Natural killer cell (primary cell): ENCODE results near the gene TBC1D10B. TPM values are rescaled to one million over a fixed set of nuclear protein-coding genes. Genes with fewer than 3 reads are reported as not detected.
A peak's percentile ranks its signal among the peaks of the same experiment; 100 is the strongest.

ENCODE experiments used
- ATAC-seq, 3 donors: fragments of 150-1000 bp in 2 of 3; fragments of 200-7000 bp in 1 of 3; cut with Tn5 transposase; 1 replicate in 1 of 3; 2 replicates in 2 of 3; pipeline ENCODE4 v1.10.0; 2021; ENCODE audit warnings: mild to moderate bottlenecking in 2 of 3, moderate library complexity in 2 of 3
- DNase-seq, 2 donors: peaks; one replicate each; pipeline versions ENCODE4 v3.0.0 to v3.0.0-alpha.2; 2013 to 2021; ENCODE audit warnings: mixed read lengths in 1 of 2
- H3K27ac ChIP-seq: one replicate; pipeline ENCODE4 v1.5.1; 2013; ENCODE audit warnings: mild to moderate bottlenecking, low read length
- H3K27me3 ChIP-seq: one replicate; pipeline ENCODE4 v1.6.1; 2013; ENCODE audit warnings: low read length; ENCODE audit not compliant: control insufficient read depth, insufficient read depth
- H3K36me3 ChIP-seq: one replicate; pipeline ENCODE4 v1.6.1; 2013; ENCODE audit warnings: low read length; ENCODE audit not compliant: control insufficient read depth, insufficient read depth
- H3K4me1 ChIP-seq: one replicate; pipeline ENCODE4 v1.6.1; 2013; ENCODE audit warnings: low read length; ENCODE audit not compliant: control insufficient read depth, insufficient read depth
- H3K4me3 ChIP-seq: one replicate; pipeline ENCODE4 v1.5.1; 2013; ENCODE audit warnings: low read length
- H3K9me3 ChIP-seq: one replicate; pipeline ENCODE4 v1.6.1; 2013; ENCODE audit warnings: low read length; ENCODE audit not compliant: control insufficient read depth, insufficient read depth
- H3K27ac Mint-ChIP-seq, 2 donors: one replicate each; pipeline ENCODE4 v1.8.0; 2022; ENCODE audit warnings: mild to moderate bottlenecking in 2 of 2, mixed read lengths in 2 of 2, moderate library complexity in 1 of 2
- H3K27me3 Mint-ChIP-seq, 2 donors: one replicate each; pipeline ENCODE4 v1.8.0; 2022; ENCODE audit warnings: low read depth in 2 of 2, mixed read lengths in 2 of 2
- H3K36me3 Mint-ChIP-seq: one replicate; pipeline ENCODE4 v1.8.0; 2022; ENCODE audit warnings: mixed read lengths
- H3K4me1 Mint-ChIP-seq, 2 donors: one replicate each; pipeline ENCODE4 v1.8.0; 2022; ENCODE audit warnings: mixed read lengths in 2 of 2
- H3K4me3 Mint-ChIP-seq: one replicate; pipeline ENCODE4 v1.8.0; 2022; ENCODE audit warnings: mild to moderate bottlenecking, moderate library complexity, mixed read lengths
- H3K9me3 Mint-ChIP-seq, 2 donors: one replicate each; pipeline ENCODE4 v1.8.0; 2022; ENCODE audit warnings: mixed read lengths in 2 of 2
- WGBS: methylation state at CpG from one replicate; pipeline ENCODE4 v1.1.7; 2013; ENCODE audit warnings: missing lambda C conversion rate; ENCODE audit not compliant: insufficient coverage; 5-methylcytosine and 5-hydroxymethylcytosine counted together
- intact Hi-C: fragments of 100-400 bp; cut with micrococcal nuclease; formaldehyde crosslinking; loops from one replicate; pipeline ENCODE4 v1.14.2; 2022
- total RNA-seq, 4 donors: library from RNA; stranded (reverse); fragments of 120-200 nt in 1 of 4; gene quantifications; one replicate each; pipeline versions ENCODE4 v1.2.3 to v1.2.4, GENCODE V29; 2013 to 2022
- TF ChIP-seq, protein P1 (sequence below): fragments of 200-600 bp; IDR thresholded peaks from one replicate; pipeline ENCODE4 v1.8.0; 2022; ENCODE audit warnings: antibody characterized with exemption

Gene TBC1D10B
- total RNA-seq, 3 donors from 2014 or later (not counting 1 experiment from before 2014, with no cell fraction given), result 43.0 to 55.3 (median 50.2) TPM

DNA sequence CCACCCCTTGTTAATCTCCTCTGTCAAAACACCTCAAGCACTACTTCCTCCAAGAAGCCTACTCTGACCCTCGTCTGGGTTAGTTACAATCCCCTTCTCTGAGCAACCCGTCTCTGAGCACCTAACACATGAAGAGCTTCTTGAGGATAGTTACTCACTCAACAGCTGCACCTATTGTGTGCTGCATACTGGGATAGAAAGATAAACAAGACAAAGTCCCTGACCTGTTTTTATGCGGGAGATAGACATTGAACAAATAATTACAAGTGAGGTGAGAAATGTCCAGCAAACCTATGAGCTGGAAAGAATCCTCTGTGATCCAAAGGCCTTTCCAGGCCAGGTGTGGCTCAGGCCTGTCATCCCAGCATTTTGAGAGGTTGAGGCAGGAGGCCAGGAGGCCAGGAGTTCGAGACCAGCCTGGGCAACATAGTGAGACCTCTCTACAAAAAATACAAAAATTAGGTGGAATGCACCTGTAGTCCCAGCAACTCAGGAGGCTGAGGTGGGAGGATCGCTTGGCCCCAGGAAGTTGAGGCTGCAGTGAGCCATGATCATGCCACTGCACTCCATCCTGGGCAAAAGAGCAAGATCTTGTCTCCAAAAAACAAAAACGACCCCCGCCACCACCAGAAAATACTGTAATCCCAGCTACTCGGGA lies 31.6 kb upstream of the TBC1D10B start:
- Histone ChIP-seq H3K27me3 (peaks cover 3% of the 10 kb centered on the region), H3K27ac (no peak overlapping the region), H3K9me3 (no peaks in the 10 kb centered on the region), H3K4me1 (peaks cover 49% of the 10 kb centered on the region), H3K4me3 (no peak overlapping the region), H3K36me3 (no peaks in the 10 kb centered on the region)
- intact Hi-C loops, result loop anchor here (10.0 kb wide), 1 partner anchor 337 kb away; the partner anchor contains the start of gene ALDOA
- ATAC-seq, result no peak
- H3K9me3 Mint-ChIP-seq, result no peaks in the 10 kb centered on the region
- WGBS, result 87% methylated on average over 8 of the region's 8 CpGs
- H3K4me3 Mint-ChIP-seq, result peak overlapping the region; percentile 89
- no peak for DNase-seq
- peaks cover 17 to 44% of the 10 kb centered on the region in 2 donors for H3K4me1 Mint-ChIP-seq
- H3K36me3 Mint-ChIP-seq, result no peaks in the 10 kb centered on the region
- TF ChIP-seq, protein P1, sequence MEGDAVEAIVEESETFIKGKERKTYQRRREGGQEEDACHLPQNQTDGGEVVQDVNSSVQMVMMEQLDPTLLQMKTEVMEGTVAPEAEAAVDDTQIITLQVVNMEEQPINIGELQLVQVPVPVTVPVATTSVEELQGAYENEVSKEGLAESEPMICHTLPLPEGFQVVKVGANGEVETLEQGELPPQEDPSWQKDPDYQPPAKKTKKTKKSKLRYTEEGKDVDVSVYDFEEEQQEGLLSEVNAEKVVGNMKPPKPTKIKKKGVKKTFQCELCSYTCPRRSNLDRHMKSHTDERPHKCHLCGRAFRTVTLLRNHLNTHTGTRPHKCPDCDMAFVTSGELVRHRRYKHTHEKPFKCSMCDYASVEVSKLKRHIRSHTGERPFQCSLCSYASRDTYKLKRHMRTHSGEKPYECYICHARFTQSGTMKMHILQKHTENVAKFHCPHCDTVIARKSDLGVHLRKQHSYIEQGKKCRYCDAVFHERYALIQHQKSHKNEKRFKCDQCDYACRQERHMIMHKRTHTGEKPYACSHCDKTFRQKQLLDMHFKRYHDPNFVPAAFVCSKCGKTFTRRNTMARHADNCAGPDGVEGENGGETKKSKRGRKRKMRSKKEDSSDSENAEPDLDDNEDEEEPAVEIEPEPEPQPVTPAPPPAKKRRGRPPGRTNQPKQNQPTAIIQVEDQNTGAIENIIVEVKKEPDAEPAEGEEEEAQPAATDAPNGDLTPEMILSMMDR, result no peak
- peaks cover 0 to 7% of the 10 kb centered on the region in 2 donors for H3K27me3 Mint-ChIP-seq
- peak overlapping the region in 1 of 2 donors; percentile 88 for H3K27ac Mint-ChIP-seq

DNA sequence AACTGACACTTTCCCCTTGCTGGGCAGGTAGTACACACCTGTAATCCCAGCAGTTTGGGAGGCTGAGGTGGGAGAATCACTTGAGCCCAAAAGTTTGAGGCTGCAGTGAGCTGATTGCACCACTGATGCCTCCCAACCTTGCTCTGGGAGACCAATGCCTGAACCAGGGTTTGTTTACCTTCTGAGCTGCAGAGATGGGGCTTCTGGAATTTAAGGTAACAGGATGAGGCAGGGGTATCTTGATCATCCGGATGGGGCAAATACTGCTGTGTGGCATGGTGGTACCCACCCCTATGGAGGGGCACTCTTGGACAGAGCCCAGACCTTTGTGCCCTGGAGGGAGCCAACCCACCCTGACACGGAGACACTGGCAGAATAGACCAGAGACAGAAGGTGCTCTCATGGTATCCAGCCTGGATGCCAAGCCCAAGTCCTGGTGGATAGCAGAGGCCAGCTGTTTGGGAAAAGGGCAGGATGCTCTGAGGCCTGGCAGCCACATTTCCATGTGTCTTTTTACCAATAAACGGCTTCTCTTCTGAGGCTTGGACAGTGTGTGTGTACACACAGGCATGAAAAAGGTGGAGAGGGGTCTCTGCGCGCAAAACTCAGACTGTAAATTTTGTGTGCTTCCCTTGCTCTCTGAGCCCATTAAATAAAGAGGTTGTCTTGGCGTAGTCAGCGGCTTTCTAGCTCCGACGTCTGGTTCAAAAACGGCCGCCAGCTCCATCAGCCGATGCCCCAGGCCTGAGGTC lies 29.3 kb upstream of the TBC1D10B start:
- ATAC-seq (no peak), DNase-seq (no peak)
- H3K27me3 ChIP-seq, result peaks cover 3% of the 10 kb centered on the region
- peaks cover 63% of the 10 kb centered on the region for H3K4me1 ChIP-seq
- peaks cover 0 to 7% of the 10 kb centered on the region in 2 donors for H3K27me3 Mint-ChIP-seq
- WGBS, result 22% methylated on average over 12 of the region's 12 CpGs
- TF ChIP-seq, protein P1, result no peak
- H3K27ac ChIP-seq, result no peak overlapping the region
- peak overlapping the region; percentile 44 for H3K4me3 ChIP-seq
- H3K36me3 Mint-ChIP-seq, result no peaks in the 10 kb centered on the region
- intact Hi-C loops, result loop anchor here (10.0 kb wide), 1 partner anchor 335 kb away; the partner anchor contains the start of gene ALDOA
- H3K9me3 Mint-ChIP-seq, result no peaks in the 10 kb centered on the region
- no peaks in the 10 kb centered on the region for H3K9me3 ChIP-seq
- no peaks in the 10 kb centered on the region for H3K36me3 ChIP-seq
- H3K27ac Mint-ChIP-seq, result peak overlapping the region; percentile 67 to 88
- H3K4me3 Mint-ChIP-seq, result peak overlapping the region; percentile 89
- H3K4me1 Mint-ChIP-seq, result peaks cover 29 to 60% of the 10 kb centered on the region in 2 donors

DNA sequence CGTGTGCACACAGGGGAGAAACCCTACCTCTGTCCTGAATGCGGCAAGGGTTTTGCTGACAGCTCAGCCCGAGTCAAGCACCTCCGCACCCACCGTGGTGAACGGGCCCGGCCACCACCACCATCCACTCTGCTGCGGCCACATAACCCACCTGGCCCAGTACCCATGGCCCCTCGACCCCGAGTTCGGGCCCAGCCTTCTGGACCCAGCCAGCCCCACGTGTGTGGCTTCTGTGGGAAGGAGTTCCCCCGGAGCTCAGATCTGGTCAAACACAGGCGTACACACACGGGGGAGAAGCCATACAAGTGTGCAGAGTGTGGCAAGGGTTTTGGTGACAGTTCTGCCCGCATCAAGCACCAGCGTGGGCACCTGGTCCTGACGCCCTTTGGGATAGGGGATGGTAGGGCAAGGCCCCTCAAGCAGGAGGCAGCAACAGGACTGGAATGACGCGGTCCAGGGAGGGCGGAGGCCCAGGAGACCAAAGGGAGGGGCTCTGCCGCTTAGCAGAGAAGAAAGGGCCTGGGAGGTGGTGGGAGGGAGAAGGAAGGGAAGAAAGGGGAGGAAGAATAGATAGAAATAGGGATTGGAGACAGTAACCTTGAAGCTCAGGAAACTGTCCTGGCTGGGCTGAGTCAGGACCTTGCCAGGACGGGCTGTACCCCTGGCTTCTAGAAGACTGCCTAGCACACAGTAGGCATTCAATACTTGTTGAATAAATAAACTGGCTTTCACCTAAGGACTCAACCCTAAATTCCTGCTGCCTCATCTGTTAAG lies 28.6 kb upstream of the TBC1D10B start:
- H3K4me1 ChIP-seq, result peaks cover 67% of the 10 kb centered on the region
- intact Hi-C loops, result no loop called here

More for the DNA sequence above, 28.6 kb upstream of the TBC1D10B start:
- H3K9me3 Mint-ChIP-seq, result no peaks in the 10 kb centered on the region
- 74% methylated on average over 23 of the region's 23 CpGs for WGBS
- ATAC-seq (no peak), DNase-seq (no peak)
- peak overlapping the region in 1 of 2 donors; percentile 58 for H3K27ac Mint-ChIP-seq
- no peaks in the 10 kb centered on the region for H3K36me3 Mint-ChIP-seq
- H3K4me3 Mint-ChIP-seq, result peak overlapping the region; percentile 78
- TF ChIP-seq, protein P1, result no peak
- H3K27ac ChIP-seq, result no peak overlapping the region
- peaks cover under 1% of the 10 kb centered on the region for H3K27me3 ChIP-seq
- no peaks in the 10 kb centered on the region for H3K9me3 ChIP-seq
- H3K36me3 ChIP-seq, result no peaks in the 10 kb centered on the region
- no peak overlapping the region for H3K4me3 ChIP-seq
- H3K27me3 Mint-ChIP-seq, result peaks cover 0 to 7% of the 10 kb centered on the region in 2 donors
- peaks cover 33 to 64% of the 10 kb centered on the region in 2 donors for H3K4me1 Mint-ChIP-seq
